PC-9 (cell line): ENCODE results near the gene HS3ST3B1. TPM values are rescaled to one million over a fixed set of nuclear protein-coding genes. Genes with fewer than 3 reads are reported as not detected.

Source experiments
- BruUV-seq: library from RNA; stranded (reverse); fragments of 400-500 nt; replicated peaks from 2 replicates; lab custom pipeline; 2021; lab: Mats Ljungman, UMichigan
- CTCF ChIA-PET: fragments of 300-600 bp; sonication (Branson Sonifier 250); formaldehyde crosslinking; loops from one replicate; lab custom pipeline; 2022; ENCODE audit warnings: antibody characterized with exemption; lab: Charles Lee
- POLR2A ChIA-PET: fragments of 300-600 bp; sonication (Branson Sonifier 250); formaldehyde crosslinking; loops from one replicate; lab custom pipeline; 2022; ENCODE audit warnings: antibody characterized with exemption; ENCODE audit not compliant: unreplicated experiment; lab: Charles Lee
- DNase-seq, 2 experiments: peaks; one replicate each; pipeline versions ENCODE4 v3.0.0 to v3.0.0-alpha.2; 2015 to 2022; ENCODE audit warnings: mixed read lengths in 1 of 2
- H2AFZ ChIP-seq: fragments of 200-600 bp; sonication (generic); 2 replicates; pipeline ENCODE4 v1.8.1; 2017; ENCODE audit warnings: antibody characterized with exemption
- H3F3A ChIP-seq: fragments of 200-600 bp; sonication (generic); 2 replicates; pipeline ENCODE4 v1.8.1; 2017; ENCODE audit warnings: antibody characterized with exemption, mild to moderate bottlenecking, low read depth; ENCODE audit not compliant: insufficient read depth
- H3K27ac ChIP-seq: fragments of 200-600 bp; sonication (generic); 2 replicates; pipeline ENCODE4 v1.6.1; 2016; ENCODE audit warnings: mixed run types
- H3K27me3 ChIP-seq: fragments of 200-600 bp; sonication (generic); 2 replicates; pipeline ENCODE4 v1.6.1; 2016; ENCODE audit warnings: low read depth, mixed run types; ENCODE audit not compliant: insufficient read depth
- H3K36me3 ChIP-seq: fragments of 200-600 bp; sonication (generic); 2 replicates; pipeline ENCODE4 v1.6.1; 2016; ENCODE audit warnings: low read depth, mixed run types
- H3K4me1 ChIP-seq: fragments of 200-600 bp; sonication (generic); replicated peaks from 2 replicates; pipeline ENCODE4 v1.6.1; 2016; ENCODE audit warnings: mixed run types; ENCODE audit not compliant: insufficient read depth
- H3K4me2 ChIP-seq: fragments of 200-600 bp; sonication (generic); 2 replicates; pipeline ENCODE4 v1.6.1; 2017; ENCODE audit warnings: mixed run types
- H3K4me3 ChIP-seq: fragments of 200-600 bp; sonication (generic); 2 replicates; pipeline ENCODE4 v1.6.1; 2016; ENCODE audit warnings: mixed run types
- H3K79me2 ChIP-seq: fragments of 200-600 bp; sonication (generic); 2 replicates; pipeline ENCODE4 v1.6.1; 2017; ENCODE audit warnings: low read depth, mixed run types
- H3K9me2 ChIP-seq: fragments of 200-600 bp; sonication (generic); 2 replicates; pipeline ENCODE4 v1.8.1; 2017; ENCODE audit warnings: mild to moderate bottlenecking; ENCODE audit not compliant: insufficient read depth
- H3K9me3 ChIP-seq: fragments of 200-600 bp; sonication (generic); 2 replicates; pipeline ENCODE4 v1.8.1; 2016; ENCODE audit warnings: low read depth; ENCODE audit not compliant: insufficient read depth
- H4K20me1 ChIP-seq: fragments of 200-600 bp; sonication (generic); 2 replicates; pipeline ENCODE4 v1.8.1; 2017; ENCODE audit not compliant: insufficient read depth
- CTCF ChIP-seq: fragments of 200-600 bp; sonication (generic); conservative IDR thresholded peaks from 2 replicates; pipeline ENCODE4 v1.6.1; 2017; ENCODE audit warnings: mixed run types, antibody characterized with exemption, mild to moderate bottlenecking, moderate library complexity
- EZH2 ChIP-seq: fragments of 200-600 bp; sonication (generic); IDR thresholded peaks from 2 replicates; pipeline ENCODE4 v1.8.0; 2017; ENCODE audit warnings: antibody characterized with exemption, low read depth
- intact Hi-C: fragments of 100-400 bp; cut with micrococcal nuclease; formaldehyde crosslinking; loops from one replicate; pipeline ENCODE4 v1.10.0; 2022; ENCODE audit not compliant: unreplicated experiment
- total RNA-seq: library from RNA; stranded (reverse); gene quantifications from 2 replicates; pipeline ENCODE4 v1.2.3, GENCODE V29; 2021

HS3ST3B1 gene
- total RNA-seq, 1 experiment from 2014 or later: not detected

- Histone ChIP-seq H3K27me3 (0 out of 2 replicates have a peak, but pooled peaks cover 18% of the 10 kb centered on the region), H3K36me3 (no peaks in the 10 kb centered on the region), H3K4me3 (no peak overlapping the region), H2AFZ (no peak overlapping the region), H3F3A (no peaks in the 10 kb centered on the region), H3K4me2 (no peak overlapping the region), H3K27ac (no peak overlapping the region), H3K9me3 (no peaks in the 10 kb centered on the region), H3K79me2 (no peaks in the 10 kb centered on the region), H4K20me1 (no peaks in the 10 kb centered on the region), H3K9me2 (no peaks in the 10 kb centered on the region), H3K4me1 (no peaks in the 10 kb centered on the region)
- CTCF ChIA-PET: interaction anchor here (0.6 kb wide), 2 partner anchors 517 to 691 kb away, joined by 9 to 24 read pairs; no protein-coding TSS in a partner anchor
- intact Hi-C loops: no loop called here
- TF ChIP-seq EZH2 (no peak), CTCF (no peak)
- no TSS peak for BruUV-seq
- POLR2A ChIA-PET: no interaction called here
- no peak for DNase-seq
Measured at GRCh38 chr17:14294876-14295275, 6.0 kb upstream of the HS3ST3B1 start.

- POLR2A ChIA-PET: no interaction called here
- H3K9me2 ChIP-seq: no peaks in the 10 kb centered on the region
- CTCF ChIA-PET: no interaction called here
- TF ChIP-seq CTCF: no peak
- no peak for TF ChIP-seq EZH2
- DNase-seq: no peak
- no peaks in the 10 kb centered on the region for H3K79me2 ChIP-seq
- H3K4me2 ChIP-seq: no peak overlapping the region
- H3K9me3 ChIP-seq: no peaks in the 10 kb centered on the region
- no peak overlapping the region for H3K27ac ChIP-seq
- H3K4me3 ChIP-seq: no peak overlapping the region
- 0 out of 2 replicates have a peak, but pooled peaks cover 18% of the 10 kb centered on the region for H3K27me3 ChIP-seq
- no peaks in the 10 kb centered on the region for H3K36me3 ChIP-seq
- BruUV-seq: no TSS peak
- H3F3A ChIP-seq: no peaks in the 10 kb centered on the region
- H3K4me1 ChIP-seq: no peaks in the 10 kb centered on the region
- intact Hi-C loops: no loop called here
- no peak overlapping the region for H2AFZ ChIP-seq
- H4K20me1 ChIP-seq: no peaks in the 10 kb centered on the region
Measured at GRCh38 chr17:14295676-14296075, 5.2 kb upstream of the HS3ST3B1 start.

GRCh38 chr17:14296166-14296910 is 4.5 kb upstream of the HS3ST3B1 start:
- H2AFZ ChIP-seq: no peak overlapping the region
- no peak overlapping the region for H3K4me3 ChIP-seq
- H3K9me2 ChIP-seq: no peaks in the 10 kb centered on the region
- H3K79me2 ChIP-seq: no peaks in the 10 kb centered on the region
- no peak for TF ChIP-seq EZH2
- TF ChIP-seq CTCF: no peak
- no peaks in the 10 kb centered on the region for H3K9me3 ChIP-seq
- H3K27me3 ChIP-seq: 0 out of 2 replicates have a peak, but pooled peaks cover 18% of the 10 kb centered on the region
- H4K20me1 ChIP-seq: no peaks in the 10 kb centered on the region
- BruUV-seq: no TSS peak
- H3K36me3 ChIP-seq: no peaks in the 10 kb centered on the region
- ChIA-PET POLR2A (no interaction called here), CTCF (no interaction called here)
- intact Hi-C loops: no loop called here
- no peaks in the 10 kb centered on the region for H3F3A ChIP-seq
- no peak overlapping the region for H3K4me2 ChIP-seq
- H3K27ac ChIP-seq: no peak overlapping the region
- no peaks in the 10 kb centered on the region for H3K4me1 ChIP-seq
- DNase-seq: no peak
